ENCODE data around the gene SDK1.

DNA sequence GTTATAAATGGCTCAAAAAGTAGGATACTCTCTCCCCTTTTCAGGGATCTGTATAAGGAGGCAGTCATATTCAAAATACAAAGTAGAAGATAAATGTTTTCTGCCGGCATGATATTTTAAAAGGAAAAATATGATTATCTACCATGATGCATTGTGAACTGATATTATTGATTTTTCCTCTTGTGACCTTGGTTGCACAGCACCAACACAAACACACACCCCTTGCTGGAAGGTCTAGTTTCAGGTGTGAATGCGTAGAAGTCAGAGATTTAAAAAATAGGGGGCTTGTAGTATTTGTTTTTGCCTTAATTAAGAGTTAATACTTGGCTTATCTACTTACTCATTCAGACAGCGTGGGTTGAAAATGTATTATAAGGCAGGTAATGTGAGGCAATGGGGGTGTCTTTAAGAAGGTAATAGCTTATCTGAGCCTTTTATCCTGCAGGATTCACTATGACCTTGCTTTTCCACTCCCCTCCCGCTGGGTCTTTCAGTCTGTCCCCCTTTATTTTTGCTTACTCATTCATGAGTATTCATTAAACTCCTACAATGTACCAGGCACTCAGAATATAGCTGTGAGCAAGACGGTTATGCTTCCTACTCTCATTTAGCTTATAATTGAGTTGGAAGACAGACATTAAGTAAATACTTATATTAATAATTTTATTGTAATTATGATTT lies 390.6 kb downstream of the SDK1 start:
- TF ChIP-seq, protein P1, sequence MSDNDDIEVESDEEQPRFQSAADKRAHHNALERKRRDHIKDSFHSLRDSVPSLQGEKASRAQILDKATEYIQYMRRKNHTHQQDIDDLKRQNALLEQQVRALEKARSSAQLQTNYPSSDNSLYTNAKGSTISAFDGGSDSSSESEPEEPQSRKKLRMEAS (IDR thresholded peaks at IDR 0.05) = no peak
- TF ChIP-seq ZC3H11A (IDR thresholded peaks at IDR 0.05) = no peak
- TF ChIP-seq, protein P2, sequence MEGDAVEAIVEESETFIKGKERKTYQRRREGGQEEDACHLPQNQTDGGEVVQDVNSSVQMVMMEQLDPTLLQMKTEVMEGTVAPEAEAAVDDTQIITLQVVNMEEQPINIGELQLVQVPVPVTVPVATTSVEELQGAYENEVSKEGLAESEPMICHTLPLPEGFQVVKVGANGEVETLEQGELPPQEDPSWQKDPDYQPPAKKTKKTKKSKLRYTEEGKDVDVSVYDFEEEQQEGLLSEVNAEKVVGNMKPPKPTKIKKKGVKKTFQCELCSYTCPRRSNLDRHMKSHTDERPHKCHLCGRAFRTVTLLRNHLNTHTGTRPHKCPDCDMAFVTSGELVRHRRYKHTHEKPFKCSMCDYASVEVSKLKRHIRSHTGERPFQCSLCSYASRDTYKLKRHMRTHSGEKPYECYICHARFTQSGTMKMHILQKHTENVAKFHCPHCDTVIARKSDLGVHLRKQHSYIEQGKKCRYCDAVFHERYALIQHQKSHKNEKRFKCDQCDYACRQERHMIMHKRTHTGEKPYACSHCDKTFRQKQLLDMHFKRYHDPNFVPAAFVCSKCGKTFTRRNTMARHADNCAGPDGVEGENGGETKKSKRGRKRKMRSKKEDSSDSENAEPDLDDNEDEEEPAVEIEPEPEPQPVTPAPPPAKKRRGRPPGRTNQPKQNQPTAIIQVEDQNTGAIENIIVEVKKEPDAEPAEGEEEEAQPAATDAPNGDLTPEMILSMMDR (IDR thresholded peaks at IDR 0.05) = no peak

Measured in A549 (cell line).